ENCODE measurements around the gene CGB2. TPM values are rescaled to one million over a fixed set of nuclear protein-coding genes. Genes with fewer than 3 reads are reported as not detected.

The CGB2 gene
- total and polyA plus RNA-seq, 9 of the 15 experiments (the other 6 are each of a cell fraction or from before 2014, with no cell fraction given), result 0.22 TPM; not detected in 8

DNA sequence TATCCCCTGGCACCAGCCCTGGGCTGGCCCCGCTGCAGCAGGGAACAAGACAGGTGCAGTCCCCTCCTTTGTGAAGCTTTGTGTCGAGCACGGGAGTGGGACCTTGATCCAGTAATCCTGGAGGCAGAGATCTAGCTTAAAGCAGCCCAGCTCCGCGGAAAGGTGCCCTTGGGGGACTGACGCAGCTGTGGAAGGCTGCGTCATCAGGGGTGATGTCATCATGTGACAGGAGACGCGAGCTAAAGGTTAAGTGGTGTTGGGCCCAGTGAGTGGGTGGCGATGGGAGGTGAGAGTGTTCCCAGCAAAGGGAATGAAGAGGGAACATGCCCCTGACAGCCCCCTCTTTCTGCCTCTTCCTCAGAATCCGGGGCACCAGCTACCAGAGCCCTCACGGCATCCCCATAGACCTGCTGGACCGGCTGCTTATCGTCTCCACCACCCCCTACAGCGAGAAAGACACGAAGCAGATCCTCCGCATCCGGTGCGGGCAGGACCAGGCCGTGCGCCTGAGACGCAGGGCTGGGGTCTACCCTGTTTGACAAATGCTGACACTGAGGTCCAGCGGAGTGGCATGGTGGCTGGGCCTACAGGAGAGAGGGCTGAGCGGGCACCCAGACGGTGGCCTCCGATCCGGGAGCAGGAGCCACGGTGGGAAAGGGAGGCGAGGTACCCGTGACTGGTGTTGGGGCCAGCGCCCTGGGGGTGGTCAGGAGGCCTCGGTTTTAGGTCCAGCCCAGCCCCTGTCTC is 17.4 kb upstream of the CGB2 start (continued):
- TF ChIP-seq NKRF (IDR thresholded peaks at IDR 0.05; ENCODE audit: borderline replicate concordance), result no peak
- no peak for TF ChIP-seq ASH1L (IDR thresholded peaks at IDR 0.05; ENCODE audit: borderline replicate concordance, low read depth, partially characterized antibody)
- TF ChIP-seq, protein P1, sequence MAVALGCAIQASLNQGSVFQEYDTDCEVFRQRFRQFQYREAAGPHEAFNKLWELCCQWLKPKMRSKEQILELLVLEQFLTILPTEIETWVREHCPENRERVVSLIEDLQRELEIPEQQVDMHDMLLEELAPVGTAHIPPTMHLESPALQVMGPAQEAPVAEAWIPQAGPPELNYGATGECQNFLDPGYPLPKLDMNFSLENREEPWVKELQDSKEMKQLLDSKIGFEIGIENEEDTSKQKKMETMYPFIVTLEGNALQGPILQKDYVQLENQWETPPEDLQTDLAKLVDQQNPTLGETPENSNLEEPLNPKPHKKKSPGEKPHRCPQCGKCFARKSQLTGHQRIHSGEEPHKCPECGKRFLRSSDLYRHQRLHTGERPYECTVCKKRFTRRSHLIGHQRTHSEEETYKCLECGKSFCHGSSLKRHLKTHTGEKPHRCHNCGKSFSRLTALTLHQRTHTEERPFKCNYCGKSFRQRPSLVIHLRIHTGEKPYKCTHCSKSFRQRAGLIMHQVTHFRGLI (CRISPR knock-in tag; IDR thresholded peaks at IDR 0.05), result no peak
- no peak for TF ChIP-seq ZNF707 (CRISPR knock-in tag; conservative IDR thresholded peaks at IDR 0.05)
- no peak for TF ChIP-seq FIP1L1 (IDR thresholded peaks at IDR 0.05; ENCODE audit: low read depth, low read length, poor library complexity, severe bottlenecking)
- 0 out of 2 replicates have a peak, but pooled peaks have one; percentile 27 for TF ChIP-seq KHSRP (IDR thresholded peaks at IDR 0.05)
- TF ChIP-seq CREB1 (IDR thresholded peaks at IDR 0.05), result peak; percentile 77
- TF ChIP-seq CREB1 (CRISPR knock-in tag; IDR thresholded peaks at IDR 0.05), result peak; percentile 79
- no peak for TF ChIP-seq MXD1 (CRISPR knock-in tag; IDR thresholded peaks at IDR 0.05; ENCODE audit: borderline replicate concordance, poor library complexity, severe bottlenecking)
- peak; percentile 34; the same call in 1 of the 2 replicates for TF ChIP-seq NCOA1 (IDR thresholded peaks at IDR 0.05; ENCODE audit: low read depth)
- no peak for TF ChIP-seq KDM5B (IDR thresholded peaks at IDR 0.05; ENCODE audit: insufficient replicate concordance, low read depth, low read length)
- no peak for TF ChIP-seq HDAC2 (IDR thresholded peaks at IDR 0.05)
- no peak for TF ChIP-seq TRIM28 (IDR thresholded peaks at IDR 0.05)
- no peak for TF ChIP-seq RBM34 (IDR thresholded peaks at IDR 0.05; ENCODE audit: borderline replicate concordance, insufficient read depth, low read length)
- TF ChIP-seq, protein P2, sequence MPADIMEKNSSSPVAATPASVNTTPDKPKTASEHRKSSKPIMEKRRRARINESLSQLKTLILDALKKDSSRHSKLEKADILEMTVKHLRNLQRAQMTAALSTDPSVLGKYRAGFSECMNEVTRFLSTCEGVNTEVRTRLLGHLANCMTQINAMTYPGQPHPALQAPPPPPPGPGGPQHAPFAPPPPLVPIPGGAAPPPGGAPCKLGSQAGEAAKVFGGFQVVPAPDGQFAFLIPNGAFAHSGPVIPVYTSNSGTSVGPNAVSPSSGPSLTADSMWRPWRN (IDR thresholded peaks at IDR 0.05; ENCODE audit: low read depth), result no peak
- TF ChIP-seq ATF7 (IDR thresholded peaks at IDR 0.05), result peak; percentile 89
- TF ChIP-seq, protein P3, sequence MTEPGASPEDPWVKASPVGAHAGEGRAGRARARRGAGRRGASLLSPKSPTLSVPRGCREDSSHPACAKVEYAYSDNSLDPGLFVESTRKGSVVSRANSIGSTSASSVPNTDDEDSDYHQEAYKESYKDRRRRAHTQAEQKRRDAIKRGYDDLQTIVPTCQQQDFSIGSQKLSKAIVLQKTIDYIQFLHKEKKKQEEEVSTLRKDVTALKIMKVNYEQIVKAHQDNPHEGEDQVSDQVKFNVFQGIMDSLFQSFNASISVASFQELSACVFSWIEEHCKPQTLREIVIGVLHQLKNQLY (CRISPR knock-in tag; conservative IDR thresholded peaks at IDR 0.05), result no peak
- TF ChIP-seq DNMT1 (IDR thresholded peaks at IDR 0.05), result no peak
- TF ChIP-seq TEAD4 (IDR thresholded peaks at IDR 0.05; ENCODE audit: low read length), result no peak
- no peak for TF ChIP-seq TEAD4 (CRISPR knock-in tag; IDR thresholded peaks at IDR 0.05; ENCODE audit: borderline replicate concordance)
- TF ChIP-seq ESRRA (IDR thresholded peaks at IDR 0.05; ENCODE audit: borderline replicate concordance, low read depth), result peak; percentile 79
- TF ChIP-seq ZNF143 (CRISPR knock-in tag; IDR thresholded peaks at IDR 0.05), result no peak
- TF ChIP-seq CXXC5 (CRISPR knock-in tag; IDR thresholded peaks at IDR 0.05), result peak; percentile 29; the same call in 1 of the 2 replicates

All from K562 (cell line).